SW 1271 (cell line): ENCODE measurements around the gene ADORA2A.

ENCODE experiments used
- DNase-seq, 2 experiments: peaks; one replicate each; lab custom pipeline; 2025; lab: John Stamatoyannopoulos, UW

The ADORA2A gene

DNA sequence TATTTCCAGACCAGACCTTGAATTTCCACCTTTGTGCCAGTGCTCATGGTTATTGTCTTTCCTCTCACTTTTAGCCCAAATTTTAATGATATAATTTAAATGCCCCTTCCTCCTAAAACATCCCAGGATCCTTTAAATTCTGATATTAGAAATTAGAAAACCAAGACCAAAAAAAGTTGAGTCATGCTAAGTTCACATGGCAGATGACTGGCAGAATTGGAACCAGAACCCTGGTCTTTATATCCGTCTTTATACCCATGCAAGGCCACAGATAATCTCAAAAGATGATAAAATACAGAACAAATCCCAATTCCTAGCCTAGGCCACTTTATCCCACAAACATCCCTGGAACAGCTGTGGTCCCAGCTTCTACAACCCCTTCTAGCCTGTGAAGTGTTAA lies 26.5 kb downstream of the ADORA2A start:
- DNase-seq: no peak

DNA sequence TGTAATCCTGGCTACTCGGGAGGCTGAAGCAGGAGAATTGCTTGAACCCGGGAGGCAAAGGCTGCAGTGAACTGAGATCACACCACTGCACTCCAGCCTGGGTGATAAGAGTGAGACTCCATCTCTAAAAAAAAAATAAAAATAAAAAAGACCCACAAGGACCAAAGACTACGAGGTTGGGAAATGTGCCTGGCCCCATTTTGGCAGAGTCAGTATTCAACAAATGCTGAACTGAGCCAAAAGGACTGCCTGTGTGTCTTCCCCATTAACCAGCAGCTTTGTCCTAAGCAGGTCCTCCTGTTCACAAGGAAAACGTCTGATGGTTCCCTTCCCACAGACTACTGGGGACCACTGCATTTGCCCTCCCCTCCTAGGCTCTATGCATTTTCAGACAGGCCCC lies 27.6 kb downstream of the ADORA2A start:
- no peak for DNase-seq

DNA sequence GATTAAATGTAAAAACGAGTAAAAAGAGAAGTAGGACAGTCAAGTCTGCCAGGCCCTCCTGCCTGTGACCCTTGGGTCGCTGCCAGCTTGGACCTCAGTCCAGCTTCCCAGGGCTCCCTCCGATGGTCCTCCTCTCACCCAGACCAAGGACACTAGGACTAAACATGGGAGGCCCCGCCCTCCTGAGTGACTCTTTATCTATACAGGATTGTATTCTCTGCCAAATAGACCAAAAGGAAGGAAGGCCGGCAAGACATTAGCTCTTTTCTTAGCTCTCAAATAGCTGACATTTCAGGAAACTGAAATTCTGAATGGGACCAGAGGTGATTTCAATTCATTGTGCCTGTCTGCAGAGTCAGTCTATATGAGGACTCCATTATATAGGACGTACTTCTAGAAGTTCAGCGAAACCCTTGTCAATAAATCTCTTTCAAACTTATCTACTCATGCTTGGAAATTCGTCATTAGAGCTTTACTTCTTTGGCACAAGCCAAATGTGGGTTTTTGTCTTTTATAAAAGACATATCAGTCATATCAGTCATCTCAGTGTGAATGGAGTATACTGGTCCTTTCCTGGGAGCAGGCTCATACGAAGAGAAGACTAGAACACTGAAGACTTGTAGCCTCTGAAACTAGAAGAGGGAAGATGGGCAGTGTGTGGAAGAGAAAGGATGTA lies 28.5 kb downstream of the ADORA2A start:
- DNase-seq: no peak

DNA sequence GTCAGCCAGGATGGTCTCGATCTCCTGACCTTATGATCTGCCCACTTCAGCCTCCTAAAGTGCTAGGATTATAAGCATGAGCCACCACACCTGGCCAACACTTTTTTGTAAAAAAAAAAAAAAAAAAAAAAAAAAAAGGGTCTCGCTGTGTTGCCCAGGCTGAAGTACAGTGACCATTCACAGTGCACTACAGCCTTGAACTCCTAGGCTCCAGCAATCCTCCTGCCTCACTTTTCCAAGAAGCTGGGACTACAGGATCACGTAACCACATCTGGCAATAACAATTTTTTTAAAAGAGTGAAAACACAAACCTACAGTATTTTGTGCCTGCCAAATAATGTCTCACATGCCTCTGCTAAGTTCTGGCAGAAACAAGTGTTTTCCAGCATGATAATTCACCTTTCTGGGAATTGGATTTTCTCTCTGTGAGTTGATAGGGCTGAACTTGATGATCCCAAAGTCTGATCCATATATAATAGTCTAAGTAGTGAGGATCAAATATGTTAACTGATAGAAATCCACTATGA lies 30.6 kb downstream of the ADORA2A start:
- no peak for DNase-seq

DNA sequence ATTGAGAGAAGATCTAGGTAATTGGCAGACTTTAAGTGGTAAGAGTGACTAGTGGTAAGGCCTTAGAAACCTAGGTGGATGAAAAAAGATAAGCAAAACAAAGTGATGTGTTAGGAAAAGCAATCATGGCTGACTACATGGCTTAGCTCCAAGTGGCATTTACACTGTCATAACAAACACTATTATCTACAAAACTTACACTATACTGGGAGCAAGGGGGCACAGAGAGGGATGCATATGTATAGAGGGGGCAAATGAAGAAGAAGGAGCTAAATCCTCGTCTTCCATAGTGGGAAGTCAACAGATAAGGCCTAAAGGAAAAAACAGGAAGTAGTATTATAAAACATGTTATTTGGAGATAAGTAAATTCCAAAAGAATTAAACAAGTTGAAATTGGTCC lies 32.5 kb downstream of the ADORA2A start:
- DNase-seq: no peak

DNA sequence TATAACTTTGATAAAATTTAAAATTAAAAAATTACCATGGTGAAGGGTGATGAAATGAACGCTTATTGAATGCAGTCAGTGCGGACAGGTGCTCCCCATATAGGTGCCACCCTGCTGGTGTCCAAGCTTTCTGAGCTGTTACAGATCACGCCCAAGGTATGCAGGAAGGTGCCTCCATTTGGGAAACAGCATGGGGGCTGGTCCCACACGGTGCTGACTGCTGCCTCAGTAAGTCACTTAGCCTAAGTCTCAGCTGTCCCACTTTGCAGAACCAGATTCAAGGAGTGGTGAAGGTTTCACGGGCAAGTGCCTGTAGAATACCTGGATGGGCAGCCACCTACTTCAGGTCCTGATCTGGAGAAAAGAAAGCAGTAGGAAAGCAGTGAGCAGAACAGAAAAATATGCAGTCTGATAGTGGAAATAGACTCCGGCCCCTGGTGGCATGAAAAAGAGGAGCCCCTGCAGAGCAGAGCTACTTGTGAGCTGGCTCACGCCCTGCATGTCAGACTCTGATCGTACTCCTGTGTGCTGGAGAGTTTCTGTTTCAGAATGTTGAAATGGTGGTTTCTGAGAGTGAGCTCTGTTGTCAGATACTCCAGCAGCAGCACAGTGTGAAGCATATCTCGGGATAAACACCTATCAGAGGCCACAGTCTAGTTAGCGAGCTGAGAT lies 33.2 kb downstream of the ADORA2A start:
- no peak for DNase-seq

DNA sequence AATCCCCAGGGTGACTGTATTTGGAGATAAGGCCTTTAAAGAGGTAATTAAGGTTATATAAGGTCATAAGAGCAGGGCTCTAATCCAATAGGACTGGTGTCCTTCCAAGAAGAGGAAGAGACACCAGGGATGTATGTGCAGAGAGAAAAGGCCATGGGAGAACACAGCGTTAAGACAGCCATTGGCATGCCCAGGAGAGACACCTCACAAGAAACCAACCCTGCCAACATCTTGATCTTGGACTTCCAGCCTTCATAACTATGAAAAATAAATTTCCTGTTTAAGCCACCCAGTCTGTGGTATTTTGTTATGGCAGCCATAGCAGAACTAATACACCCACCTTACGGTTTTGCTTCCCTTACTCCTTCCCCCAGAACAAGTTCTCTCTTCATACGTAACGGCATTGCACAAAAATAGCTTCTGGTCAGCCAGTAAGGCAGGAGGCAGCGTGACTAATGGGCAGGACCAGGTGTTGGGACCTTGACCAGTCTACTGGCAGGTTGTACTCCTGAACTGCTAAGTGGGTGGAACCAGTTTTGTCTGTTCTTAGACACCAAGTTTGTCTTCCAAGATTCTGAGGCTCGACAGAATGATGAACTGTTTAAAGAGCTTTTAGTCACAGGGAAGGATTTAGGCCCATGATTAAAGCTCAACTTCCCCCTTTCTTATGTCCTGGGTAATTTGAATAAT lies 35.8 kb downstream of the ADORA2A start:
- no peak for DNase-seq

DNA sequence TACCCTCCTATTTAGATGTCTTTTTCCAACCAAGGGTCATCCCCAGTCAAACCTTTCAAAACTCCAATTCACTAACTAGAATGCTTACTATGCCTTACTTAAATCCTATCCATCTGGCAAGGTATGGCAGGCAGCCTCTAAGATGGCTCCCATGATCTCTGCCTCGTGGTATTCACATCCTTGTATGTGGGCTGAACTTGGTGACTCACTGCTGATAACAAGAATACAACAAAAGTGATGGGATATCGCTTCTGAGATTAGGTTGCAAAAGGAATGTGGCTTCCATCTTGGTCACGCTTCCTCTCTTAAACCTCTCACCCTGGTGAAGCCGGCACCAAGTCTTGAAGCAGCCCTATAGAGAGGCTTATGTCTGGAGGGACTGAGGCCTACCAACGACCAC lies 38.2 kb downstream of the ADORA2A start:
- peak in 1 of 2 experiments; percentile 51 for DNase-seq

DNA sequence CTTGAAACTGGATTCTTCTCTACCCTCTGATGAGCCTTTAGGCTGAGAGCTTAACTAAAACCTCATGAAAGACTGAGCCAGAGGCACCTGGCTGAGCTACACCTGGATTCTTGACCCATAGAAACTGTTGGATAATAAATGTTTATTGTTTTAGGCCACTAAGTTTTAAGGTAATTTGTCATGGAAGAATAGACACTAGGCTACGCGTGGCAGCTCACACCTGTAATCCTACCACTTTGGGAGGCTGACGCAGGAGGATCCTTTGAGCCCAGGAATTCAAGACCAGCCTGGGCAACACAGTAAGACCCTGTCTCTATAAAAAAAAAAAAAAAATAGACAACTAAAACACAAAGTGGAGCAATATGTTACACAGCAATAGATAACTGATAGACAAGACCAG lies 38.6 kb downstream of the ADORA2A start:
- DNase-seq: no peak

DNA sequence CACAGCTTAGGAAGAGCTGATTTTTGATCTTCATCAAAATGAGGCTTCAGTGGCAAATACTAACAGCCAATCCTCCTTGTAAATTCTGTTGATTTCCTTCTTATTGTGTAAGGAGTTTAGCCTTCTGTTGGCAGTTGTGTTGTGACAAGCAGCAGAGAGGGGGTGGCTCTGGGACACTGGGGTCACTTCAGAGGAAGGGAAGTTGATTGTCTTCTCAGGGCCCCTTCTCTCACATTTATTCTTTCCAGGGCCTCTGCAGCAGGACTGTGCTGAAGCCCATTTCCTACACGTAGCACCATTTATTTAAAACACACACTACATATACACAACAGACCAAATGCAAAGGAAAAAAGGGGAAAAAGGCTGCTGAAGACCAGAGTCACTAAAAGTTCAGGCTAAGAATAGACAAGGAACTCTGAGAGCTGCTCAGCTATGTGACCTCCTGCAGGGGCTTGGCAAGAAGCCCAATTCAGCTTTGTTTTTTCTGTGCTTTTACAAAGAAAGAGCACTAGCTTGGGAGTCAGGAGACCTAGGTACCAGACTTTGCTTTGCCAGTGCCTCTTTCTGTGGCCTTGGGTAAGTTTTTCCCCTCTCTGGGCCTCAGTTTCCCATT lies 39.4 kb downstream of the ADORA2A start:
- DNase-seq: peak in 1 of 2 experiments; percentile 37

DNA sequence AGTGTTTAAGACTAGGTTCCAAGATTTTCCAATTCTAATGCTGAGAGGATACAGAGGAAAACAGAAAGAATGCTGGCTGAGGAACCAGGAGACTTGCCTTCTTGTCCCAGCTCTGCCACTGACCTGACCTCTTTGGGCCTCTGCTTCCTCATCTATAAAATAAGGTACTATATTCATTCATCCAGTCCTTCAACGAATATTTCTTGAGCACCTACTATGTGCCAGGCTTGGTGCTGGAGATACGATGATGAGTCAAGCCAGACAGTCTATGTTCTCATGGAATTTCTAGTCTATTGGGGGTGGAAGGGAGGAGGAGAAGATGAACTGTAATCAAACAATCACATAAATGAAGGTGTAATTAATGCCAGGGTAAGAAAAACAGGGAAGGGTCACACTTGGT lies 39.9 kb downstream of the ADORA2A start:
- DNase-seq: no peak

DNA sequence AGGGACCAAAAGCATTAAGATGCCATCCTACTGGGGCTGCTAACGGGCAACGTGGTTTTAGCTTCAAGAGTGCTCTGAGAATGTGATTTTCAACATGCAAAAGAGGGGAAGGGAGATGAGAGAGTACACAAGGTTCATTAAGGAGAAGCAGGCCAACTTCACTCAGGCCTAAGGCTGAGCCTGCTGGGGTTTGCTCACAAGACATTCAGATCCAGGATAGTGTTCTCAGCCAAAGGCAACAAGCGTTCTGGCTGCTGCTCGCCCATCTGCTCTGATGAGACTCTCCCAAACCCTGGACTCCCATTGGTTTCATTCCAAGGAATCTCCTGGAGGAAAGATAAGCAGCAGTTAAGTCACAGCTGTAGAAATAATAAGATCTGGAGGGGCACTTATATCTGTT lies 44.2 kb downstream of the ADORA2A start:
- DNase-seq: no peak

DNA sequence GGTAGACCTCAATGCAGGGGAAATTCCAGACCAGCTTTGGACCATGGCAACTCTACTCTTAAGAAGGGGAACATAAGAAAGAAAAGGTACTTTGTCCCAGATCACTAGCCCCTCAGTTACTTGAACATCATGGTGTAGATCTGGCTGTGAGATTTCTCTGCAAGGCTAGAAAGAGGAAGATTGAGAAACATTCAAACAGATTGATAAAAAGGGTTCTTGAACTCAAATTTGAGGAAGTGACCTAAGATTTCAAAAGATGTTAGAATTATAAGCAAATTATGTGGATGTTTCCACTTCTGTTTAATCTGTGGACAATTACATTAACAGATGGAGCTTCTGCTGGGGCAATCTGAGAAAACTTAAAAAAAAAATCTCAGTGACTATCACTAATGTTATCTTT lies 45.9 kb downstream of the ADORA2A start:
- DNase-seq: no peak

DNA sequence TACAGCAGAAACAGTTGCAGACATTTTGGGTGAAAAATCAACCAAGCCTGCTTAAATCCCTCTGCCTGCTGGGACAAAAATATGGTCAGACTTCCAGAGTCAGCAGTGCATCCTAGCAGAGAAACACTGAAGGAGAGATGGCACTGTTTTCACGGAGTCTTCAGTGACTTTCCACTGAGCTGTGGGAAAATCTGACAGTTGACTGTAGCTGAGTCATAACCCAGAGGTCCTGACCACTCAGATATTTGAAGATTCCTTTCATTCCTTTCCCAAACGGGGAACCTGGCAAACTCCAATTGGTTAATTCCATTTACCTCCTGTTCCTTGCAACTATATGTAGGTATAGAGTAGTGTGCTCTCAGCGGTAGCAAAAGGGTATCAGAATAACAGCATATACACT lies 46.8 kb downstream of the ADORA2A start:
- peak; percentile 28 to 81 for DNase-seq

DNA sequence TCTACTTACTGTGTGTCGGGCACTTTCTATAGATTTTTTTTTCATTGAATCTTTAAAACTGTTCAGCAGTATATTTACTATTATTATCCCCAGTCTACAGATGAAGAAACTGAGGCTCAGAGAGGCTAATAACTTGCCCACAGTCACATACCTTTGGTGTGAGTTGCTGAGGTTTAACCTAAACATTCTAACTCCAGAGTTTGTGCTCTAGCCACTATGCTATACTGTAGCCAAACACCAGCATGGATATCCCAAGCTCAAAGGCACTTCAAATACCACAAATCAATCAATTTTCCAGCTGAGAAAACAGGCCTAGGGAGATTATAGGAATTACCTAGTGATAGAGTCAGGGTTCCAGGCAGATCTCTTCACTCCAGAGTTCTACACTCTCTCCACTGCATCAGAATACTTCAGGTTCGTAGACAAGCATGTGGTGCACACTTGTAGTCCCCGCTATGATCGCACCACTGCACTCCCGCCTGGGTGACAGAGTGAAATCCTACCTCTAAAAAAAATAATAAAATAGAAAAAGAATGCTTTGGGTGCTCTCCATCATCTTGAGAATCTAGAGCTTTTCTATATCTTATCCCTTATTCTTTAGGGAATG lies 47.4 kb downstream of the ADORA2A start:
- no peak for DNase-seq

DNA sequence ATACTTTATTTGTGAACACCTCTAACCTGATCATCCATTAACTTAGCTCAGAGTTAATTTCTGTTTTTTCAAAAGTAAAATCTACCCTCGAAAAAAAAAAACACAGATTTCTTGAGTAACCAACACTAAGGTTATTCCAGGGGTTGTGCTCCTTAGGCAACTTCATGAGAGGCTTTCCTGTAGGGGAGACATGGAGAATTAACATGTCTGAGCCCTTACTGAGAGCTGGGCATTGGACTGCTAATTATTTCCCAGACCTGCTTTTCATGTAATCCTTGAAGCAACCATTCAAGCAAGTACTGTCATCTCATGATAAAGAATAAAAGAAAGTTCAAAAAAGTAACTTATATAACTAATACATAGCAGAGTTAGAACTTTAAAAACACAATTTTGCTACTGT lies 54.2 kb downstream of the ADORA2A start:
- DNase-seq: no peak

DNA sequence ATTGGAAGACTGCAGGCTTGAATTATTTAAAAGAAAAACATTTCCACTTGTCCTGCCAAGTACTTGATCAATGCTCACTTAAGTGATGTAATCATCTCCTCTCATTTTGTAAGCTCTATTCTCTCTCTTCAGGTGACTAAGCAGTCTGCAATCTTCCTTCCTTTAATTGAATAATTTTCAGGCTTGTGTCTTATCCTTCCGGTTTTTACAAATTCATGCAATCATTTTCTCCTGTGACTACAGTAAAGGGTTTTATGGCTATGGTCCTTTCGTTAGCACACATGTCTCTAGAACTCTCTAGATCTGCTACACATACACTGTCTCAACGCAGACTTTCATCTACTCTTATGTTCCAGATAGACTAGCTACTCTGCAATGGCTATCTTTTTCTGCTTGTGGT lies 55.2 kb downstream of the ADORA2A start:
- DNase-seq: peak in 1 of 2 experiments; percentile 30

DNA sequence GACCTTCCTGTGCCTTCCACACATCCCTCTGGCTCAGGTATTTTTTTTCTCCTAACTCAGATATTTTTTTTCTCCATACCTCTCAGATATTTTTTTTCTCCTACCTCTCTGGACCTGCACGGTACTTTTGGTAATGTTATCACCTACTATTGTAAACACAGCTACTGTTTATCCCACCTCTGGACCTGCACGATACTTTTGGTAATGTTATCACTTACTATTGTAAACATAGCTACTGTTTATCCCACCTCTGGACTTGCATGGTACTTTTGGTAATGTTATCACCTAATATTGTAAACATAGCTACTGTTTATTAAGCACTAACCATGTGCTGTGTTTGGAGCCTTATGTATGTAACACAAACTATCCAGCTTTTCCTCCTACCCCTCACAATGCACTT lies 55.6 kb downstream of the ADORA2A start:
- no peak for DNase-seq

DNA sequence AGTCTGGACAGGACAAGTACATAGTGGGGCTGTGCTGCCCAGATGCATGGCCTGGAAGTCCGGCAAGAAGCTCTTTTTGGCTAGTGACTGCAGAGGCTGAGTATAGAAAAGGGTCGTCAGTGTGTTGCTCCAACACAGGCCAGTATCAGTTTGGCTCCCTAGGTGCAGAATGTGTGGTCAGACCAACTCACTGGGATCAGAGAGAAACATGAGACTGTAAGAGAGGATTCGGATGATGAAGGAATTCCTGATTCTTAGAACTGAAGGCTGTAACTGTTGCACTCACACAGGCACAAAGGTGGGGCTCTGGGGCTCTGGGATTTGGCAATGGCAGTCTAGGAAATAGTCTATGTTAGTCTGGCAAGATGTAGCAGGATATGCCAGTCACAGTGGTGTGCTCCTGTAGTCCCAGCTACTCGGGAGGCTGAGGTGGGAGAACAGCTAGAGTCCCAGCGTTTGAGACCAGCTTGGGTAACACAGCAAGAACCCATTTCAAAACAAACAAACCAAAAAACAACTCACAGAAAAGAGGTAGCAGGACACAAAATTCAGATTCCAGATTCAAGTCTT lies 56.7 kb downstream of the ADORA2A start:
- DNase-seq: no peak

DNA sequence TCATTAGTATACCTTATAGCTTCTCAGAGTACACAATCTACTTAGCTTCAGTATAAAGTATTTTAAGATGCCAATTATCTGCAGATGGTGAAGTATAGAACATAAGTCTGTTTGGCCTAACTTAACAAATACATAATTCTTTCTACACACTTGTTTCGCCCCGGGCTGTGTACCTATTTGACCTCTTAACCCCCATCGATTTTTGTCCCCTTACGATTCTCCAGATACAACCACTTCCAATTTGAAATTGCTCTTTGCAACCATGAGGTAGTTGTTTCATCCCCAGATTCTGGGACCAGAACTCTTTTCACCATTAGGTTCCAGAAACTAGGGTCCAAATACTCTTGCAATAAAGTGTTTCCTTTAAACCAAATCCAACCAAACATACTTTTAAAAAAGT lies 57.8 kb downstream of the ADORA2A start:
- DNase-seq: no peak

DNA sequence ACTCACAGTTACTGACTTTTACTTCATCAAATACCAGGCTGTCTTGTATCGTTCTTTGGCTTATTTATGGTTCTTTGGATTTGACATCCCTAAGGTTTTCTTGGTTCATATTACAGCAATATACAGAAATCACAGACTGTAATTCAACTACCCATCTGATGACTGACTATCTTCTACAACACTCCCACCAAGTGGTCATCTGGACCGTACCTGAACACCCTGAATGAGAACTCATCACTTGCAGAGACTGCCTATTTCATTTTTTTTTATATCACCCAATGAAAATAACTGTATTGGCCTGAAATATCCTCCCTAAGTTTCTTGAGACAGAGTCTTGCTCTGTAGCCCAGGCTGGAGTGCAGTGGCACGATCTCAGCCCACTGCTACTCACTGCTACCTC lies 58.2 kb downstream of the ADORA2A start:
- DNase-seq: no peak

DNA sequence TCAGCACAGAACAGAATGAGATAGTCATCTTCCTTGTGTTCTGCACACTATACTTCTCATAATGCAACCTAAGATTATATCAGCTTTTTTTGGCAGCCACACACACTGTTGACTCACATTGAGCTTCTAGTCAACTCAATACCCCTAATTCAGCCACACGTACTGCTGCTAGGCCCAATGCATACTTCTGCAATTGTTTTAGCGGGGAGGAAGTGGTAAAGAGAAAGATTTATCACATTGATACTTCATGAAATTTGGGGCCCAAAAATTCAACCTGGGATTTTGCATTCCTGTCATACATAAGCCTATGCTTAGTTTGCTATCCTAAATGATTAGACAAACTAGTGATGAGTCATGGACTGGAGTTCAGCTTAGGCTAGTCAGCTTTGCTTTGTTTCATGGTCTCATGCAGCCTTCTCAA lies 59.1 kb downstream of the ADORA2A start:
- no peak for DNase-seq
